Psoas muscle (tissue), 8 donors: ENCODE results near the gene TH. TPM values are rescaled to one million over a fixed set of nuclear protein-coding genes. Genes with fewer than 3 reads are reported as not detected.

Experiments used
- ATAC-seq, 4 donors: fragments of 200-7000 bp; cut with Tn5 transposase; one replicate each; pipeline ENCODE4 v1.9.1; 2020; ENCODE audit warnings: moderate library complexity in 3 of 4, mild to moderate bottlenecking in 2 of 4
- DNase-seq, 2 donors: peaks; one replicate each; pipeline ENCODE4 v3.0.0-alpha.2; 2020
- H3K27ac ChIP-seq: fragments of 200-600 bp; one replicate; pipeline ENCODE4 v1.8.0; 2022
- H3K27me3 ChIP-seq, 3 donors: fragments of 200-600 bp in 1 of 3; one replicate each; pipeline versions ENCODE4 v1.6.1 to v1.8.0; 2013 to 2022; ENCODE audit warnings: low read length in 2 of 3, mild to moderate bottlenecking in 2 of 3, moderate library complexity in 1 of 3; ENCODE audit not compliant: insufficient read depth in 3 of 3
- H3K36me3 ChIP-seq, 2 donors: fragments of 200-600 bp in 1 of 2; one replicate each; pipeline versions ENCODE4 v1.6.1 to v1.8.0; 2013 to 2022; ENCODE audit warnings: low read depth in 1 of 2, mild to moderate bottlenecking in 1 of 2, moderate library complexity in 1 of 2; ENCODE audit not compliant: insufficient read depth in 1 of 2
- H3K4me1 ChIP-seq: fragments of 200-600 bp; one replicate; pipeline ENCODE4 v1.8.0; 2022
- H3K4me3 ChIP-seq: fragments of 200-600 bp; one replicate; pipeline ENCODE4 v1.8.0; 2022; ENCODE audit warnings: mild to moderate bottlenecking
- H3K9me3 ChIP-seq: fragments of 200-600 bp; one replicate; pipeline ENCODE4 v1.8.0; 2022
- WGBS, 3 donors: extraction: QIAGEN DNeasy Blood & Tissue Kit; methylation state at CpG; one replicate each; pipeline versions ENCODE4 v1.1.6 to v1.1.7; 2013; 5-methylcytosine and 5-hydroxymethylcytosine counted together
- intact Hi-C, 2 donors: fragments of 100-400 bp; cut with DNase I; formaldehyde crosslinking; loops; one replicate each; pipeline versions ENCODE4 v1.11.0 to v1.14.2; 2022
- polyA plus RNA-seq, 3 donors: library from polyadenylated mRNA; stranded (reverse); fragments of 200-250 nt; gene quantifications; one replicate each; pipeline ENCODE4 v1.2.3, GENCODE V29; 2013
- total RNA-seq, 4 donors: library from RNA; stranded (reverse); fragmentation: NEBNext Ultra II Directional in 2 of 4; extraction: Animal tissue kit (Norgen Biotek cat#: 25700) in 2 of 4; gene quantifications; one replicate each; pipeline versions ENCODE4 v1.2.1 to v1.2.4, GENCODE V29; 2021 to 2023
- TF ChIP-seq, protein P1 (sequence below): fragments of 200-600 bp; IDR thresholded peaks from one replicate; pipeline ENCODE4 v1.8.0; 2022; ENCODE audit warnings: antibody characterized with exemption
- donor health status: healthy with polysubstance abuse.
- donor health status: DM: no; HTN: no; CAD: no; lungs with moderate emphysema.
- donor health status: Bipolar disorder and iron deficiency.
- donor health status: healthy.
- donor health status: DM: yes; HTN: yes; CAD: no.
- donor health status: DM: no; HTN: no; CAD: no.
- donor health status: DM: no; HTN: no; CAD: no.
- donor health status: DM: yes; HTN: yes; CAD: no.

Gene TH
- total and polyA plus RNA-seq, 7 donors, result 0.16 to 0.34 TPM; not detected in 5

- Histone ChIP-seq H3K36me3 (no peaks in the 10 kb centered on the region), H3K9me3 (no peaks in the 10 kb centered on the region), H3K27ac (no peak overlapping the region), H3K4me1 (peaks cover 21% of the 10 kb centered on the region), H3K4me3 (no peak overlapping the region), H3K27me3 (peaks cover 3 to 50% (median 19%) of the 10 kb centered on the region in 3 donors)
- WGBS, 3 donors, result 56 to 70% (median 61%) methylated on average over 11 of the region's 11 CpGs
- DNase-seq, result no peak
- intact Hi-C loops, result loop anchor here in 1 of 2 donors (5.0 kb wide), 2 partner anchors 55 to 265 kb away; no protein-coding TSS in a partner anchor
- TF ChIP-seq, protein P1, sequence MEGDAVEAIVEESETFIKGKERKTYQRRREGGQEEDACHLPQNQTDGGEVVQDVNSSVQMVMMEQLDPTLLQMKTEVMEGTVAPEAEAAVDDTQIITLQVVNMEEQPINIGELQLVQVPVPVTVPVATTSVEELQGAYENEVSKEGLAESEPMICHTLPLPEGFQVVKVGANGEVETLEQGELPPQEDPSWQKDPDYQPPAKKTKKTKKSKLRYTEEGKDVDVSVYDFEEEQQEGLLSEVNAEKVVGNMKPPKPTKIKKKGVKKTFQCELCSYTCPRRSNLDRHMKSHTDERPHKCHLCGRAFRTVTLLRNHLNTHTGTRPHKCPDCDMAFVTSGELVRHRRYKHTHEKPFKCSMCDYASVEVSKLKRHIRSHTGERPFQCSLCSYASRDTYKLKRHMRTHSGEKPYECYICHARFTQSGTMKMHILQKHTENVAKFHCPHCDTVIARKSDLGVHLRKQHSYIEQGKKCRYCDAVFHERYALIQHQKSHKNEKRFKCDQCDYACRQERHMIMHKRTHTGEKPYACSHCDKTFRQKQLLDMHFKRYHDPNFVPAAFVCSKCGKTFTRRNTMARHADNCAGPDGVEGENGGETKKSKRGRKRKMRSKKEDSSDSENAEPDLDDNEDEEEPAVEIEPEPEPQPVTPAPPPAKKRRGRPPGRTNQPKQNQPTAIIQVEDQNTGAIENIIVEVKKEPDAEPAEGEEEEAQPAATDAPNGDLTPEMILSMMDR, result no peak
- no peak for ATAC-seq
Measured at GRCh38 chr11:2147391-2147790, 24.2 kb downstream of the TH start.

- intact Hi-C loops, result loop anchor here in 1 of 2 donors (5.0 kb wide), 2 partner anchors 54 to 264 kb away; no protein-coding TSS in a partner anchor
- no peaks in the 10 kb centered on the region for H3K9me3 ChIP-seq
- ATAC-seq, result no peak
- TF ChIP-seq, protein P1, result no peak
- peaks cover 15% of the 10 kb centered on the region for H3K4me1 ChIP-seq
- WGBS, 3 donors, result 79 to 88% (median 84%) methylated on average over 19 of the region's 19 CpGs
- H3K27ac ChIP-seq, result no peak overlapping the region
- no peak for DNase-seq
- peaks cover 5 to 63% (median 21%) of the 10 kb centered on the region in 3 donors for H3K27me3 ChIP-seq
- H3K36me3 ChIP-seq, result no peaks in the 10 kb centered on the region
- H3K4me3 ChIP-seq, result no peak overlapping the region
Measured at GRCh38 chr11:2146051-2146450, 25.6 kb downstream of the TH start.

- DNase-seq (no peak), ATAC-seq (no peak)
- peaks cover 5 to 67% (median 30%) of the 10 kb centered on the region in 3 donors for H3K27me3 ChIP-seq
- H3K27ac ChIP-seq, result no peak overlapping the region
- TF ChIP-seq, protein P1, result no peak
- WGBS, 3 donors, result 26 to 35% (median 28%) methylated on average over 18 of the region's 18 CpGs
- no peaks in the 10 kb centered on the region for H3K9me3 ChIP-seq
- intact Hi-C loops, result loop anchor here in 1 of 2 donors (5.0 kb wide), 2 partner anchors 52 to 262 kb away; no protein-coding TSS in a partner anchor
- H3K4me3 ChIP-seq, result peak overlapping the region; percentile 49
- H3K36me3 ChIP-seq, result no peaks in the 10 kb centered on the region
- peaks cover 8% of the 10 kb centered on the region for H3K4me1 ChIP-seq
Measured at GRCh38 chr11:2144544-2145248, 26.9 kb downstream of the TH start.

DNA sequence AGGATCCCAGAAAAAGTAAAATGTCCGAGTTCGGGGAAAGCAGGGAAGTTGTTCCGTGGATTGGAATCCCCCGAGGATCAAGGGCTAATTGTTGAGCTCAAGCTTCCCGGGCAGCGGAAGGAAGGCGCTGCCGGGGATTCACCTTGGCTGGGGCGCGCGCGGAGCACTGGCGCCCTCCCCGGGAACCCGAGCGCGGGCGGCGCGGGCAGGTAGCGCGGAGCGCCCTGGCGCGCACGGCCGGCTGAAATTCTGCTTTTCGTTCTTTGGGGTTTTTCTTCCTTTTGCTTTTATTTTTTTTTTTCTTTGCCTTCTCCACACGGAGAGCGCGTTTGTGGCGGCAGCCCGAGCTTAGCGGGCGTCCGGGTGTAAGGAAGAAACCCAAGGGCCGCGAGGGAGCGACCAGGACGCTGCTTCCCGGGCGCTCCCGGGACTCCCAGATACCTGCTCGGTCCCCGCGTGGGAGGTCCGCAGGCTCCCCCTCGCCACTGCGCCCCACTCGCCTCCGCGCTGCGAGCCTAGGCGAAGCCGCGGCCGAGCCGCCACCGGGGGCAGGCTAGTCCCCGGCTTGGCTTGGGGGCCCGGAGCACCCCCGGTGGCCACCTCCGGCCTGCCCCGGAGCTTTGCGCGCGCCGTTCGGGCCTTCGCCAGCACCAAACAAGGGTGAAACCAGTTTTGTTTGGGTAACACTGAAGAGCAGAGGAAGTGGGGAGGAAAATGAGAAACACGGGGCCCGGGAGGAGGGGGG is 27.6 kb downstream of the TH start:
- no peaks in the 10 kb centered on the region for H3K9me3 ChIP-seq
- intact Hi-C loops, result no loop called here
- DNase-seq, result no peak
- peaks cover 5 to 71% (median 31%) of the 10 kb centered on the region in 3 donors for H3K27me3 ChIP-seq
- H3K4me1 ChIP-seq, result peaks cover 8% of the 10 kb centered on the region
- no peak overlapping the region for H3K27ac ChIP-seq
- peak in 3 of 4 donors; percentile 66 to 79 (median 73) for ATAC-seq
- TF ChIP-seq, protein P1, result no peak
- H3K36me3 ChIP-seq, result no peaks in the 10 kb centered on the region
- H3K4me3 ChIP-seq, result peak overlapping the region; percentile 49
- 3 to 4% (median 4%) methylated on average over 64 to 72 of the region's 72 CpGs for WGBS, 3 donors
